NCI-H524 treated with DMSO at 0.1 percent for 48 hours (cell line): ENCODE measurements around the gene MELK.

Experiments used
- DNase-seq: peaks from one replicate; lab custom pipeline; 2025; lab: John Stamatoyannopoulos, UW

Gene MELK

GRCh38 chr9:36584620-36585460 lies 12.1 kb downstream of the MELK start:
- no peak for DNase-seq

- no peak for DNase-seq
Measured at GRCh38 chr9:36590231-36590630, 17.5 kb downstream of the MELK start.

- no peak for DNase-seq
Measured at GRCh38 chr9:36592801-36593583, 20.3 kb downstream of the MELK start.

GRCh38 chr9:36594213-36594612 lies 21.5 kb downstream of the MELK start:
- DNase-seq = no peak

GRCh38 chr9:36597412-36598178 lies 24.9 kb downstream of the MELK start:
- no peak for DNase-seq

- DNase-seq = no peak
Measured at GRCh38 chr9:36598273-36598672, 25.6 kb downstream of the MELK start.

GRCh38 chr9:36603006-36603405 lies 30.3 kb downstream of the MELK start:
- DNase-seq = no peak

GRCh38 chr9:36609306-36609705 lies 36.6 kb downstream of the MELK start:
- DNase-seq = no peak

GRCh38 chr9:36622121-36622520 lies 49.4 kb downstream of the MELK start:
- no peak for DNase-seq

GRCh38 chr9:36623280-36623679 lies 50.6 kb downstream of the MELK start:
- DNase-seq = no peak

GRCh38 chr9:36625006-36625615 lies 52.4 kb downstream of the MELK start:
- DNase-seq = no peak

- no peak for DNase-seq
Measured at GRCh38 chr9:36632892-36633291, 60.2 kb downstream of the MELK start.

- DNase-seq = no peak
Measured at GRCh38 chr9:36637491-36638270, 65.0 kb downstream of the MELK start.

GRCh38 chr9:36640771-36641381 lies 68.2 kb downstream of the MELK start:
- no peak for DNase-seq

- DNase-seq = no peak
Measured at GRCh38 chr9:36642817-36643216, 70.1 kb downstream of the MELK start.

GRCh38 chr9:36656842-36657241 lies 84.1 kb downstream of the MELK start:
- no peak for DNase-seq

- no peak for DNase-seq
Measured at GRCh38 chr9:36659500-36659899, 86.8 kb downstream of the MELK start.

GRCh38 chr9:36664806-36665205 lies 92.1 kb downstream of the MELK start:
- no peak for DNase-seq

- DNase-seq = no peak
Measured at GRCh38 chr9:36665387-36665786, 92.7 kb downstream of the MELK start.

GRCh38 chr9:36665921-36666431 lies 93.3 kb downstream of the MELK start:
- no peak for DNase-seq

- DNase-seq = no peak
Measured at GRCh38 chr9:36671561-36671960, 98.9 kb downstream of the MELK start.
